Lung (tissue), 12 donors: Measurements from ENCODE around the gene KCNK2. TPM values are rescaled to one million over a fixed set of nuclear protein-coding genes. Genes with fewer than 3 reads are reported as not detected.

Experiments used
- ATAC-seq: fragments of 200-7000 bp; cut with Tn5 transposase; one replicate; pipeline ENCODE4 v1.9.1; 2020; ENCODE audit warnings: moderate number of reproducible peaks; ENCODE audit not compliant: insufficient read depth, low FRiP score
- DNase-seq, 3 donors: peaks; one replicate each; pipeline ENCODE4 v3.0.0-alpha.2; 2013 to 2017
- H3K27ac ChIP-seq, 2 donors: one replicate each; pipeline ENCODE4 v1.5.1; 2013; ENCODE audit warnings: mild to moderate bottlenecking in 2 of 2, moderate library complexity in 2 of 2, control low read depth in 1 of 2, inconsistent platforms in 1 of 2, low read depth in 1 of 2, low read length in 1 of 2
- H3K27me3 ChIP-seq, 3 donors: one replicate each; pipeline ENCODE4 v1.5.1; 2013; ENCODE audit warnings: low read length in 2 of 3; ENCODE audit not compliant: control insufficient read depth in 3 of 3, insufficient read depth in 3 of 3
- H3K36me3 ChIP-seq, 4 donors: one replicate each; pipeline ENCODE4 v1.5.1; 2013; ENCODE audit warnings: low read length in 4 of 4, mild to moderate bottlenecking in 1 of 4, moderate library complexity in 1 of 4; ENCODE audit not compliant: control insufficient read depth in 4 of 4, insufficient read depth in 4 of 4
- H3K4me1 ChIP-seq, 5 donors: one replicate each; pipeline ENCODE4 v1.5.1; 2013; ENCODE audit warnings: low read length in 5 of 5, mild to moderate bottlenecking in 2 of 5, moderate library complexity in 1 of 5; ENCODE audit not compliant: control insufficient read depth in 5 of 5, insufficient read depth in 5 of 5
- H3K4me3 ChIP-seq: one replicate; pipeline ENCODE4 v1.5.1; 2013; ENCODE audit warnings: mild to moderate bottlenecking, control low read depth, moderate library complexity
- H3K9ac ChIP-seq, 2 donors: one replicate each; pipeline ENCODE4 v1.5.1; 2013; ENCODE audit warnings: low read length in 2 of 2, control low read depth in 1 of 2; ENCODE audit not compliant: insufficient read depth in 1 of 2
- H3K9me3 ChIP-seq, 4 donors: one replicate each; pipeline ENCODE4 v1.5.1; 2013; ENCODE audit warnings: low read length in 3 of 4, mild to moderate bottlenecking in 1 of 4, moderate library complexity in 1 of 4; ENCODE audit not compliant: control insufficient read depth in 4 of 4, insufficient read depth in 3 of 4
- WGBS, 2 donors: extraction: QIAGEN DNeasy Blood & Tissue Kit; methylation state at CpG; one replicate each; pipeline ENCODE4 v1.1.7; 2013; 5-methylcytosine and 5-hydroxymethylcytosine counted together
- polyA plus RNA-seq, 2 donors: library from polyadenylated mRNA; stranded (reverse); fragments of 200-250 nt; gene quantifications; one replicate each; pipeline ENCODE4 v1.2.1, GENCODE V29; 2013
- total RNA-seq, 2 donors: library from RNA; depleted of rRNA in 1 of 2; stranded (reverse); fragments of >200 nt in 1 of 2; gene quantifications; one replicate each; pipeline ENCODE4 v1.2.1, GENCODE V29; 2014 to 2021
- TF ChIP-seq, protein P1 (sequence below): IDR thresholded peaks from 2 replicates; pipeline ENCODE4 v1.5.1; 2012; ENCODE audit warnings: mild to moderate bottlenecking; ENCODE audit errors: control extremely low read depth, extremely low read depth
- donor health status: control.
- donor health status: control.
- donor health status: Bipolar disorder and iron deficiency.
- donor health status: healthy.
- donor health status: DM: yes; HTN: yes; CAD: no.

The KCNK2 gene
- total and polyA plus RNA-seq, 4 donors: 0.05 to 0.71 (median 0.18) TPM

DNA sequence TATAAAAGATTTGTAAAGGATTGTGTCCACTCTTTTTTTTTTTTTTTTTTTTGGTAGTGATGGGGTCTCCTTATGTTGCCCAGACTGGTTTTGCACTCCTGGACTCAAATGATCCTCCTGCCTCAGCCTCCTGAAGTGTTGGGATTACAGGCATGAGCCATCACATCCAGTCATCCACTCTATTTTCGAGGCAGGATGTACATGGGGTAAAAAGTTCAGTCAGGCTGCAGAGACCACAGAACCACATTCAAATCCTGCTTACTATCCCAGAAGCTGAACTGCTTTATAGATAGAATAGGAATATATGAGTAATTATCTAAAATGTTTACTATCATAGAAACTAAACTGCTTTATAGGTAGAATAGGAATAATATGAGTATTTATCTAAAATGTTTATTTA lies 26.0 kb upstream of the KCNK2 start:
- Histone ChIP-seq H3K27ac (no peak overlapping the region), H3K36me3 (no peaks in the 10 kb centered on the region), H3K4me1 (no peaks in the 10 kb centered on the region), H3K4me3 (no peak overlapping the region), H3K27me3 (no peaks in the 10 kb centered on the region), H3K9me3 (no peaks in the 10 kb centered on the region), H3K9ac (no peak overlapping the region)
- TF ChIP-seq, protein P1, sequence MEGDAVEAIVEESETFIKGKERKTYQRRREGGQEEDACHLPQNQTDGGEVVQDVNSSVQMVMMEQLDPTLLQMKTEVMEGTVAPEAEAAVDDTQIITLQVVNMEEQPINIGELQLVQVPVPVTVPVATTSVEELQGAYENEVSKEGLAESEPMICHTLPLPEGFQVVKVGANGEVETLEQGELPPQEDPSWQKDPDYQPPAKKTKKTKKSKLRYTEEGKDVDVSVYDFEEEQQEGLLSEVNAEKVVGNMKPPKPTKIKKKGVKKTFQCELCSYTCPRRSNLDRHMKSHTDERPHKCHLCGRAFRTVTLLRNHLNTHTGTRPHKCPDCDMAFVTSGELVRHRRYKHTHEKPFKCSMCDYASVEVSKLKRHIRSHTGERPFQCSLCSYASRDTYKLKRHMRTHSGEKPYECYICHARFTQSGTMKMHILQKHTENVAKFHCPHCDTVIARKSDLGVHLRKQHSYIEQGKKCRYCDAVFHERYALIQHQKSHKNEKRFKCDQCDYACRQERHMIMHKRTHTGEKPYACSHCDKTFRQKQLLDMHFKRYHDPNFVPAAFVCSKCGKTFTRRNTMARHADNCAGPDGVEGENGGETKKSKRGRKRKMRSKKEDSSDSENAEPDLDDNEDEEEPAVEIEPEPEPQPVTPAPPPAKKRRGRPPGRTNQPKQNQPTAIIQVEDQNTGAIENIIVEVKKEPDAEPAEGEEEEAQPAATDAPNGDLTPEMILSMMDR: no peak
- WGBS, 2 donors: 70 to 72% methylated on average over 1 of the region's 1 CpG
- DNase-seq (no peak), ATAC-seq (no peak)

GRCh38 chr1:215059947-215060346 lies 22.6 kb upstream of the KCNK2 start:
- TF ChIP-seq, protein P1: no peak
- H3K27ac ChIP-seq: no peak overlapping the region
- WGBS, 2 donors: 94 to 95% methylated on average over 8 of the region's 8 CpGs
- no peaks in the 10 kb centered on the region for H3K9me3 ChIP-seq
- H3K9ac ChIP-seq: no peak overlapping the region
- no peaks in the 10 kb centered on the region for H3K27me3 ChIP-seq
- ATAC-seq: no peak
- H3K4me1 ChIP-seq: no peaks in the 10 kb centered on the region
- no peaks in the 10 kb centered on the region for H3K36me3 ChIP-seq
- DNase-seq: no peak
- H3K4me3 ChIP-seq: no peak overlapping the region

DNA sequence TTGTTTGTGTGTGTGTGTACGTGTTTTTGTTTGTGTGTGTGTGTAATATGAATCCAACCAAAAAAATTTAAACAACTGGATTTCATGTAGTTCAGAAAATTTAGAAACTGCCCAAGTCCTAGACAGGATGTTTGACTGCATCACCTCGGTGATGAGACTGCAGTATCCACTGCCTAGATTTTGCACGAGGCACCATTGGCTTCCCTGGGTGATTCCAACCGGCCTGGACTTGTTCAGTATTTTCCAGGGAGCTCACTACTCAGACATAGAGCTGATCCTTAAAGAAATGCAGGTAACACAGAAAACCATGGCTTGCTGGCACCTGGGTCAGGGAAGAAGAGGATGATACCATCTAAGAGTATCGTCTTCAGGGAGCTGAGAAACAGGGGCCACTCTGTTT lies 18.2 kb upstream of the KCNK2 start:
- H3K27ac ChIP-seq: no peak overlapping the region
- no peaks in the 10 kb centered on the region for H3K4me1 ChIP-seq
- no peak for DNase-seq
- no peaks in the 10 kb centered on the region for H3K36me3 ChIP-seq
- no peaks in the 10 kb centered on the region for H3K27me3 ChIP-seq
- no peak overlapping the region for H3K4me3 ChIP-seq
- H3K9ac ChIP-seq: no peak overlapping the region
- ATAC-seq: no peak
- WGBS, 2 donors: 85 to 90% methylated on average over 5 of the region's 5 CpGs
- H3K9me3 ChIP-seq: no peaks in the 10 kb centered on the region
- TF ChIP-seq, protein P1: no peak

GRCh38 chr1:215071078-215071477 lies 11.5 kb upstream of the KCNK2 start:
- 59 to 64% methylated on average over 1 of the region's 1 CpG for WGBS, 2 donors
- Histone ChIP-seq H3K9ac (no peak overlapping the region), H3K27ac (no peak overlapping the region), H3K36me3 (no peaks in the 10 kb centered on the region), H3K4me3 (no peak overlapping the region), H3K9me3 (no peaks in the 10 kb centered on the region), H3K27me3 (no peaks in the 10 kb centered on the region), H3K4me1 (no peaks in the 10 kb centered on the region)
- ATAC-seq (no peak), DNase-seq (no peak)
- TF ChIP-seq, protein P1: no peak
